ENCODE measurements around the gene SMAD4. TPM values are rescaled to one million over a fixed set of nuclear protein-coding genes. Genes with fewer than 3 reads are reported as not detected.
"Not testable (repeated sequence)": the region's sequence is repeated elsewhere in the genome, so short reads cannot be mapped to it uniquely, and the experiment has no call there.

SMAD4 gene
- total RNA-seq, 1 experiment from 2014 or later, result 75.8 TPM

GRCh38 chr18:51110073-51110797 lies 80.2 kb downstream of the SMAD4 start:
- Mint-ChIP-seq H3K36me3 (ENCODE audit: insufficient read depth, unreplicated experiment) (no peaks in the 10 kb centered on the region), H3K4me3 (ENCODE audit: unreplicated experiment) (no peak overlapping the region), H3K4me1 (ENCODE audit: insufficient read depth, unreplicated experiment) (no peaks in the 10 kb centered on the region), H3K9me3 (ENCODE audit: unreplicated experiment) (peaks cover 7% of the 10 kb centered on the region), H3K27ac (ENCODE audit: low read depth, unreplicated experiment) (no peak overlapping the region), H3K27me3 (ENCODE audit: insufficient read depth, unreplicated experiment) (no peaks in the 10 kb centered on the region)
- DNase-seq (ENCODE audit: unreplicated experiment), result peak; percentile 57
- no TSS peak for BruUV-seq (replicated peaks)
- CTCF ChIA-PET, result interaction anchor here (0.6 to 3.3 kb wide), 34 partner anchors 10 to 1170 kb away, joined by 3 to 18 read pairs (median 4); no protein-coding TSS in a partner anchor
- intact Hi-C loops (cut with micrococcal nuclease), result loop anchor here (1.0 to 10.0 kb wide), 5 partner anchors 165 to 1177 kb away; no protein-coding TSS in a partner anchor
- TF ChIP-seq CTCF (IDR thresholded peaks at IDR 0.05; ENCODE audit: unreplicated experiment), result peak; percentile 99
- POLR2A ChIA-PET, result interaction anchor here (0.9 to 2.0 kb wide), 3 partner anchors 9 to 86 kb away, joined by 3 to 6 read pairs (median 4); no protein-coding TSS in a partner anchor

GRCh38 chr18:51111633-51112355 lies 81.8 kb downstream of the SMAD4 start:
- CTCF ChIA-PET, result interaction anchor here (0.6 to 3.3 kb wide), 17 partner anchors 9 to 509 kb away, joined by 3 to 18 read pairs (median 4); no protein-coding TSS in a partner anchor
- H3K27ac Mint-ChIP-seq (ENCODE audit: low read depth, unreplicated experiment), result not testable (repeated sequence)

GRCh38 chr18:51116996-51117395 lies 87.0 kb downstream of the SMAD4 start:
- BruUV-seq (replicated peaks); H3K4me3 Mint-ChIP-seq (ENCODE audit: unreplicated experiment); POLR2A ChIA-PET; H3K4me1 Mint-ChIP-seq (ENCODE audit: insufficient read depth, unreplicated experiment); DNase-seq (ENCODE audit: unreplicated experiment); H3K27ac Mint-ChIP-seq (ENCODE audit: low read depth, unreplicated experiment); CTCF ChIA-PET; H3K27me3 Mint-ChIP-seq (ENCODE audit: insufficient read depth, unreplicated experiment); H3K9me3 Mint-ChIP-seq (ENCODE audit: unreplicated experiment); H3K36me3 Mint-ChIP-seq (ENCODE audit: insufficient read depth, unreplicated experiment): not testable (repeated sequence)
- intact Hi-C loops (cut with micrococcal nuclease), result loop anchor here (10.0 kb wide), 1 partner anchor 608 kb away; no protein-coding TSS in a partner anchor

More at GRCh38 chr18:51111633-51112355, 81.8 kb downstream of the SMAD4 start:
- not testable (repeated sequence) for H3K9me3 Mint-ChIP-seq (ENCODE audit: unreplicated experiment); H3K4me1 Mint-ChIP-seq (ENCODE audit: insufficient read depth, unreplicated experiment); DNase-seq (ENCODE audit: unreplicated experiment); H3K36me3 Mint-ChIP-seq (ENCODE audit: insufficient read depth, unreplicated experiment); H3K27me3 Mint-ChIP-seq (ENCODE audit: insufficient read depth, unreplicated experiment); BruUV-seq (replicated peaks); H3K4me3 Mint-ChIP-seq (ENCODE audit: unreplicated experiment)
- intact Hi-C loops (cut with micrococcal nuclease), result loop anchor here (2.0 to 10.0 kb wide), 4 partner anchors 163 to 1176 kb away; no protein-coding TSS in a partner anchor
- POLR2A ChIA-PET, result interaction anchor here (0.7 to 0.8 kb wide), 2 partner anchors 550 to 1874 kb away, joined by 3 read pairs; no protein-coding TSS in a partner anchor

GRCh38 chr18:51119561-51119960 lies 89.5 kb downstream of the SMAD4 start:
- H3K9me3 Mint-ChIP-seq (ENCODE audit: unreplicated experiment); POLR2A ChIA-PET; BruUV-seq (replicated peaks); H3K4me3 Mint-ChIP-seq (ENCODE audit: unreplicated experiment); H3K27ac Mint-ChIP-seq (ENCODE audit: low read depth, unreplicated experiment); H3K4me1 Mint-ChIP-seq (ENCODE audit: insufficient read depth, unreplicated experiment); H3K36me3 Mint-ChIP-seq (ENCODE audit: insufficient read depth, unreplicated experiment); H3K27me3 Mint-ChIP-seq (ENCODE audit: insufficient read depth, unreplicated experiment); DNase-seq (ENCODE audit: unreplicated experiment): not testable (repeated sequence)
- intact Hi-C loops (cut with micrococcal nuclease), result loop anchor here (10.0 kb wide), 1 partner anchor 605 kb away; no protein-coding TSS in a partner anchor
- CTCF ChIA-PET, result interaction anchor here (2.9 kb wide), 1 partner anchor 9 kb away, joined by 14 read pairs; no protein-coding TSS in a partner anchor

GRCh38 chr18:51119976-51120375 lies 90.0 kb downstream of the SMAD4 start:
- H3K27me3 Mint-ChIP-seq (ENCODE audit: insufficient read depth, unreplicated experiment); POLR2A ChIA-PET: not testable (repeated sequence)
- CTCF ChIA-PET, result interaction anchor here (2.9 kb wide), 1 partner anchor 10 kb away, joined by 14 read pairs; no protein-coding TSS in a partner anchor

More at GRCh38 chr18:51119976-51120375, 90.0 kb downstream of the SMAD4 start:
- H3K27ac Mint-ChIP-seq (ENCODE audit: low read depth, unreplicated experiment); BruUV-seq (replicated peaks); H3K4me1 Mint-ChIP-seq (ENCODE audit: insufficient read depth, unreplicated experiment); H3K4me3 Mint-ChIP-seq (ENCODE audit: unreplicated experiment); DNase-seq (ENCODE audit: unreplicated experiment); H3K36me3 Mint-ChIP-seq (ENCODE audit: insufficient read depth, unreplicated experiment); H3K9me3 Mint-ChIP-seq (ENCODE audit: unreplicated experiment): not testable (repeated sequence)
- intact Hi-C loops (cut with micrococcal nuclease), result loop anchor here (10.0 kb wide), 1 partner anchor 605 kb away; no protein-coding TSS in a partner anchor

All from MCF 10A (cell line).